Left renal cortex interstitium (tissue), 4 donors: Measurements from ENCODE around the gene SH2D4B. TPM values are rescaled to one million over a fixed set of nuclear protein-coding genes. Genes with fewer than 3 reads are reported as not detected.

Experiments
- DNase-seq, 4 donors: peaks; one replicate each; pipeline ENCODE4 v3.0.0-alpha.2; 2013; ENCODE audit warnings: low read depth in 4 of 4, low spot score in 2 of 4, missing footprints in 1 of 4
- polyA plus RNA-seq, 4 donors: library from polyadenylated mRNA; unstranded; fragments of 120-200 nt; gene quantifications; one replicate each; pipeline ENCODE4 v1.2.1, GENCODE V29; 2013; ENCODE audit not compliant: insufficient read length in 4 of 4

Gene SH2D4B
- polyA plus RNA-seq, 4 donors: 0.08 to 0.14 (median 0.11) TPM

DNA sequence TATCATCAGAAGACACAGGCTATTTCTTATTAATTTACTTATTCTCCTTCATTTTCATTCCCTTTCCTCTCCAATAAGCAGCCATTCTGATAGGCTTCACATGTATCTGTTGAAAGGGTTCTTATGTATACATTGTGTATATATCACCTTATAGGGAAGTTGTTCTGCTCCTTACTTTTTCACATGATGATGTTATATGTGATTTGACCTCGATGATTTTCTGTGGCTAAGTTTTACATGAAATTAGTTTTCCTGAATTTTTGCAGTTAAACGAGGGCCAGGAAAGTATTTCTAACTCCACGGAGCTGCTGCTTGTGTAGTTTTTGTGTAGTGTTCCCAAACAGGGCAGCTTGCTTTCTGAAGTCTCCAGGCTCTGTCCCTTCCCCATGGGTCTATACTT lies 84.5 kb downstream of the SH2D4B start:
- no peak for DNase-seq

DNA sequence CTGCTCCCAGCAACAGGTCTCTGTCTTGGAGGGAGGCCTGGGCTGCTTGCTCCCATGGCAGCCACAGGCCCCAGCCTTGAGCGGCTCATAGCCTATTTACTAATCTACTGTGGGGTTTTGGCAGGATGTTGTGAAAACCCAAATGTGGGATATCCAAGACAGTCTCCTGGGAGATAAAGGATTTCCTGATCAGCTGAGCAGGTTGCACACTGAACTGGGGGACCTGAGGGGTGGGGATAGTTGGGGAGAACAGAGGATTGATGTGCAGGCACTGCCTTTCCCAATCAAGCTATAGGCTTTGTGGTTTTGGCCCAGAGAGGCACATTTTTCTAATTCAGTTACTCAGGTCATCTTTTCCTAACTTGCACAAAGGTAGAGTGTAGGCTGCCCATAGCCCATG lies 92.6 kb downstream of the SH2D4B start:
- no peak for DNase-seq

DNA sequence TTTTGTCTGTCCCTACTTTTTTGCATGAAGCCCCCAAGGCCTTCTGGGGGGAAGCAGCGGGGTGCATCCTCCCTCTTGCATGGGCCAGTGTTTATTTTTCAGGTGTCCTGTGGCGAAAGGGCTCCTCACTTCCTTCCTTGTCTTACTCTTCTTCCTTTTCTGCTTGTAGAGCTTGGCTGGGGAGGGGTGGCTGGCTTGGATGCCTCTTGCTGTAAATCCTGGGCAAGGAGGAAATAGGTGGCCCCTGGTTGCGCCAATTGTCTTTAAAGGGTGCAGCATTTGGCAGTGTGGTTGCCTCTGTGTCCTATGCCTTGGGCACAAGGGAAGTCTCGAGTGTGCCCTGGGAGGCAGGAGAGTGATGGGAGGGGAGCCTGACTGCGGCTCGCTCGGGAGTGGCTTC lies 95.0 kb downstream of the SH2D4B start:
- no peak for DNase-seq

DNA sequence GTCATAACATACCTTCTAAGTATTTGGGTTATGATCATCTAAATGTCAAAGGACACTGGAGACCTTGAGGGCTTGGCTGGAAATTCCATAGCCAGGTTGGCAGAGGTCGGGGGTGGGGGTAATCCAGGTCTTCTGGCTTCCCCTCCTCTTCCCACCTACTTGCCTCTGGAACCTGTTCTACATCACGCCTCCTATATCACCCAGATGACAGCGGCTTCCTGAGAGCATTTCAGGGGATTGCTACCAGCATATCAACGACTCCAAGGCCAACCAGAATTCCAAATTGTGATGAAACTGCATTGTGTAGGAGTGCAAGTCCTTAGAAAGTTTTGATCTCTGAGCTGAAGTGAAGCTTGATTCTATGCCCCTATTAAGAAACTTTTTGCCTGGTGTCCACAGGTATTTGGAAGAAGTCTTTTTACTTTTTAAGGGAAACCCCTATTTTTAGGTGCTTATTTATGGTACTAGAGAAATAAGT lies 95.7 kb downstream of the SH2D4B start:
- DNase-seq: no peak

DNA sequence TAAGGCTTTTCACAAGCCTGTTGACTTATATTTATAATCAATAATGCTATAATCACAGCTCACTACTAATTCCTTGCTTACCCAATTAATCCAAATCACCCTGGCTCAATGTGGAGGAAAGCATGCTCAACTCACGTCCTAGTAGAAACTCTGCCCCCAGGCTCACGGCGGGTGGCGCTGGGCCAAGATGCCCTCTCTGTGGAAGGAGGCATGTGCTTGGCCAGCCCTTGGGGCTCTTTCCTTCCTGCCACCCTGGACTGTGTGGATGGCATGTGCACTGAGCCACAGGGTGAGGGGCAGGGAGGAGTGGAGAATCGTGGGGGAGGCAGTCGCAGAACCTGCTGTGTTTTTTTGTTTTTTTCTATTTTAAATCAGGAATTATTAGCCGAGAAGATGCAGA lies 96.2 kb downstream of the SH2D4B start:
- no peak for DNase-seq

DNA sequence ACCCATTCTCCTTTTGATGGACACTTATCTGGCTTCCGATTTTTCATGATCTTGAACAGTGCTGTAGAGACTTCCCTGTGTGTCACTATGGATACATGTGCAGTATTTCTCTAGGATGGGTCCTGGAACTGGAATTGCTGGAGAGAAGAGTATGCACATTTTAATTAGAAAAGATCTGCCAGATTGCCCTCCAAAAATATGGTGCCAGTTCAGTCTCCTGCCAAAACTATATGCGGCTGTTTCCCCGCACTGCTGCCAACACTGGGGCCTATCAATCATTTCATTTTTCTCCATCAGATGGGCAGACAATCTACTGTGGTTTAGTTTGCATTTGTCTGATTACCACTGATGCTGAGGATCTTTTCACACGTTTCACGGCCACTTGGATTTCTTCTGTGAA lies 105.0 kb downstream of the SH2D4B start:
- DNase-seq: no peak

DNA sequence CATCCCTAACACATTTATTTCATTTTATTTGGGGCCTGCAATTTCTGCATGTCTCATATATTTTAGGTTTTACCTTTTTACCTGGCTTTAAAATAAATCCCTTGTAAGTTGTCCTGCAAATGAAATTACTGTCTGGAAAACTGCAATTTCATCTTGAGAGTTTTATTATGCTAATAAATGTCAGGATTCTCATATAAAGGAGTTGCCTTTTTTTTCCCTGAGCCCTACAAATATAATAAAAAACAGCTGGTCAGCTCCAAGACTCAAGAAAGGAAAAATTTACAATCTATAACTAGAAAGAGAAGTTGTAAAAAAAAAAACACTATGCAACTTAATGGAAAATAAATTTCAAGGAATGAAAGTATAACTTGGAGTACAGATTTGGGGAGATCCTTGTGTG lies 108.7 kb downstream of the SH2D4B start:
- DNase-seq: peak in 1 of 4 donors; percentile 36

DNA sequence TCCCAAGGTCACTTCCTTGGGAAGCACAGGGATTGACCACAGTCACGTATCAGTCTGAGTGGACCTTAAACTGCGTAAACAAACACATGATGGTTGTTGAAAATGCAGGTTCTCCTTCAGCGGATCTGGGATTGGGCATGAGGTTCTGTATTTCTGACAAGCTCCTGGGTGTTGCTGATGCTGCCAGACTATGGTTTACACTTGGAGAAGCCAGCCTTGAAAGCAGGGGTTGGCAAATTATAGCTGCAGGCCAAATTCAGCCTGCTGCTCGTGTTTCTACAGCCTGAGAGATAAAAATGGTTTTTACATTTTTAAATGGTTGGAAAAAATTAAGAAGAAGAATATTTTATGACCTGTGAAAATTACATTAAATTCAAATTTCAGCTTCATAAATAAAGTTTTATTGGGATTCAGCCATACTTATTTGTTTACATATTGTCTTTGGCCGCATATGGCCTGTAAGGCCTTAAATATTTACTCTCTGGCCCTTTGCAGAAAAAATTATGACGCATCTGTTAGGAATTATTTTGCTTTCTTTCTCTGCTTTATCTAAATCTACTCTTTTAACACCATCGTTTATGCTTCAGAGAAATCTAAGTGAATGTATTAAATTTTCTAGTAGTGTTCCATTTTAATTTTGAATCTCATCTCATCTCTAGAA lies 109.6 kb downstream of the SH2D4B start:
- no peak for DNase-seq

DNA sequence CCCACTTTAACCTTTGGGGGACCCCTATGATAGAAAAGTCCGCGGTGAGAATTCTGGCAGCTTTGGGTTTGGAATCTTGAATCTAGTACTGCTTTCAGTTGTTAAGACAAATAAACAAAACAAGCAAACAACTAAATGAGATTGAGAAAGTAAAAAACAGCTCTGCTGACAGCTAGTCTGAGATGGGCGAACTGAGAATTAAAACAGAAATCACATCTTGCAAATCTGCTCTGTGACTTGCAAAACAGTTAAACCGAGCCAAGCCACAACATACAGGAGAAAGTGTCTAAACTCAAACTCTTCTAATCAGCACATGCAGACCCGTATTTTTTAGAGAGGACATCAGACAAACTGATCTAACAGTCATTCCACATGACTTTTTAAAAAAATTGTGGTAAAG lies 110.4 kb downstream of the SH2D4B start:
- no peak for DNase-seq

DNA sequence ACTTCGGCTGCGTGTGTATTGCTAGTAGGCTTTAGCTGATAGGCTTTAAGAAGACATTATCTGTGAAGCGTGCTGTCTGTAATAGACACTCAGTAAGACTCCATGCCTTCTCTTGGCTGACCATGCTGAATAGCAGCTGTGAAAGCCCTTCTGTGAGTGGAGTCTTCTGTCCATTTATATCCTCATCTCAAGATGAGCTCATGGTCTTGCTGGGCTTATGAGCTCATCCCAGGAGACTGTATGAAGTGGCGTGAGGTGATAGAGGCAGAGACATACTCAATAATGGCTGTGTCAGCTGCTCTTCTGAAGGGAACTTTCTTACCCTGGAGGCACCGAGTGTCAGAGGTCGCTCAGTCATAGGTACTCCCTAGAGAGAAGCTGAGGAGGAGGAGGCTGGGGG lies 111.5 kb downstream of the SH2D4B start:
- DNase-seq: no peak

DNA sequence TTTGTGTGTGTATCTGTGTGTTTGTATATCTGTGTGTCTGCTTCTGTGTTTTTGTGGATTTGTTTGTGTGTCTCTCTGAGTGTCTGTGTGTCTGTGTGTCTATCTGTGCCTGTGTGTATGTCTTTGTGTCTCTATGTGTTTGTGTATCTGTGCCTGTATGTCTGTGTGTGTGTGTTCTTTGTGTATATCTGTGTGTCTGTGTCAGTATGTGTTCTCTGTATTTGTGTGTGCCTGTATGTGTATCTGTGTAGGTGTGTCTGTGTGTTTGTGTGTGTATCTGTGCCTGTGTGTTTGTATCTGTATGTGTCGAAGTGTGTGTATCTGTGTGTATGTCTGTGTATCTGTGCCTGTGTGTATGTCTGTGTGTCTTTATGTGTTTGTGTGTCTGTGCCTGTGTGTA lies 118.2 kb downstream of the SH2D4B start:
- no peak for DNase-seq

DNA sequence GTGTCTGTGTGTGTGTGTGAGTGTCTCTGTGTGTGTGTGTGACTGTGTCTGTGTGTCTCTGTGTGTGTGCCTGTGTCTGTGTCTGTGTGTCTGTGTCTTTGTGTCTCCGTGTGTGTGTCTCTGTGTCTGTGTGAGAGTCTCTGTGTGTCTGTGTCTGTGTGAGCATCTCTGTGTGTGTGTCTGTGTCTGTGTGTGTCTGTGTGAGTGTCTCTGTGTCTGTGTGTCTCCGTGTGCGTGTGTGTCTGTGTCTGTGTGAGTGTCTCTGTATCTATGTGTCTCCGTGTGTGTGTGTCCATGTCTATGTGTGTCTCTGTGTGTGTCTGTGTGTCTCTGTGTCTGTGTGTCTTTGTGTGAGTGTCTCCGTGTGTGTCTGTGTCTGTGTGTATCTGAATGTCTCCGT lies 120.4 kb downstream of the SH2D4B start:
- DNase-seq: no peak

DNA sequence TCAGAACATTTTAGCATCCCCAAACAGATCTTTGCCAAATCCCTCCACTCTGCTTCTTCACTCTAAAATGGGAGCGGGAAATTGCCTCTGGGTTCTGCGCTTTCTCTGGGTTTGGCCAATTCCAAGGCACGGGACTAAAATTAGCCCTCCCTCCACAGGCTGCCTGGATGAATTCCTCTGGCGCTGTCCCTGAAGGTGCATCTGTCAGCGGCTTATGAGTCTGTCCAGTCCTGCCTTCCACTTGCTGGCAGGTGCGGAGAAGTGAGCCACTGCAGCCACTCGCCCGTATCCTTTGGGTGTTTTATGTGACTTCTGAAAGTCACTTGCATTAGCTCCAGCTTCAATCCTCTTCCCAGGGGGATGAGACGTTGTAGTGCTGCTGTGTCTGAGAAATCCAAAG lies 121.6 kb downstream of the SH2D4B start:
- DNase-seq: no peak

DNA sequence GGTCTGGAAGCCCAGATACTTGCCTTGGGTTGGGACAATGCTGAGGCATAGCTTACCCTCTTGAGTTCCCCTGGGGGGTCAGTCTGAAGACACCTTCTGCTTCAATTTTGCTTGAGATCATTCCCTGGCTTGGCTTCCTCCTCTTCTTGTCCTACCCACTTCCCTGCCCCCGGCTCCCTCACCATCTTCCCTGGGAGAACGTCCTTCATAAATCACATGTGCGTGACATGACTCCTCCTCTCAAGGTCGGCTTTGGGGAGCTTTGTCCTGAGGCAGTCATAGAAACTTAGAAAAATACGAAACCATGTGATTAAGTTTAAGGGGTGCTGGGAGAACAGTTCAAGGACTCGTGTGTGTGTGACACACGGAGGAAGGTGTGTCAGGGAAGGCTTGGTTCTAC lies 122.6 kb downstream of the SH2D4B start:
- DNase-seq: no peak

DNA sequence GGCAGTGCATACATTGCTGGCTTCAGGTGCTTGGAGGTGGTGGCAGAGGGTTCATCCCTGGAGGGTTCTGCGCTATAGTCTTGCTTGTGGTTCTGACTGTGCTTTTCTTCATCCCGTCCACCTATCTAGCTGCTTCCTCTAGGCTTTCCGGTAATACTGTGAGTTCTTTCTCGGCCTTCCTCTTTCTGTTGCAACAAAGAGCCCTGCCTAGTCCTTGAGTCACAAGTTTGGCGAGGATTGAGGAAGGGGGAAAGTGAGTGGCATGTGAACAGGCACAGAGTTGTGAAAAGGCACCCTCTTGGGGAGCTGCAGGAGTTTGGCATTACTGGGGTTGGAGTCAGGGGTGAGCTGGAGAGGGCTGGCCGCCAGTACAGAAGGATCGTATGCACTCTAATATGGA lies 123.0 kb downstream of the SH2D4B start:
- no peak for DNase-seq

DNA sequence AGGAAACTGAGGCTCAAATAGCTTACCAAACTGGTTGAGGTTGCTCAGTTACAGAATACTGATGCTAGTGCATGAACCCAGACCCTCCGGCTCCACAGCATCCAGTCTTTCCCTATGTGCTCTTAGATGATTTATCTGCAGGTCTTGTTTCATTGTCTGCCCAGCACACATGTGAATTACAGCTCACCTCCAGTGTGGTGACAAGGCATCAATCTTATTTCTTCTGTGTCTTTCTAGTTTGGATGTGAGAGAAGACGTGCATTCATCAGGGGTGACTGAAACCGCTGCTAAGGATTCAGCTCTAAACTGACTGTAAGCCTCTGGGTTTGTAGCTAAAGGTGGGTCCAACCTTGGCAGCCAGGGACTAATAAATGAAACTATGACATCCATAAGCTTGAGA lies 123.8 kb downstream of the SH2D4B start:
- DNase-seq: no peak

DNA sequence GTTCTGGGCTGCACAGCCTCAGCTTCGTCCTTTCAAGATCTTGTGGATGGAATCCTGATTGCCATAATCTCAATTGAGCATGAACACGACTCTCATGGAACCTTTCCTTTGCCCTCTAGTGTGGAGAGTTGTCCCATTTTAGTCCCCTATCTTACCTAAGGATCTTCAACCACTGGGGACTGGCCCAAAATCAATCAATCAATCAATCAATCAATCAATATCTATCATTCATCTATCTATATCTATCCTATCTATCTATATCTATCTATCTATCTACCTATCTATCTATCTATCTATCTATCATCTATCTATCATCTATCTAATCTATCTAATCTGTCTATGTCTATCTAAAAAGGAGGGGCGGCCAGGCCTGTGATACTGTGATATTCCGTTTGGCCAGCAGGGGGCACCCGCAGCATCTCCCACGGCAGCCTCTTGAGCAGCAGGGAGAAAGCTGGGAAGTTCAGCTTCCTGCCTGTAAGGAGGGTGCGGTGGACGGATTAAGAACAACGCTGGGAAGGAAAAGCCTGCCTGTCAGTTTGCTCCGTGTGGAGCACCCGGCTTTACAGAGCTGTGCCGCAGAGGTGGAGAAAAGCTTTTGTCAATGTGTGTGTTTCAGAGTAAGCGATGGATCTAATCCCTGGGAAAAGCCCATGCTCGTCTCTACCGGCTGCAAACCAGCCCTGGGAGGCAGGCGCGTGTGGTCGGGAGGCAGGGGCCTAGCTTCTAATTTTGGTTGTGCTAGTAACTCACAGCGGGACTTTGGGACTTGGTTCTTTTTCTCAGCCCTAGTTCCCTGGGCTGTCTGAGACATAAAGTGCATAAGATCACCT lies 124.9 kb downstream of the SH2D4B start:
- peak in 3 of 4 donors; percentile 68 to 75 (median 68) for DNase-seq

DNA sequence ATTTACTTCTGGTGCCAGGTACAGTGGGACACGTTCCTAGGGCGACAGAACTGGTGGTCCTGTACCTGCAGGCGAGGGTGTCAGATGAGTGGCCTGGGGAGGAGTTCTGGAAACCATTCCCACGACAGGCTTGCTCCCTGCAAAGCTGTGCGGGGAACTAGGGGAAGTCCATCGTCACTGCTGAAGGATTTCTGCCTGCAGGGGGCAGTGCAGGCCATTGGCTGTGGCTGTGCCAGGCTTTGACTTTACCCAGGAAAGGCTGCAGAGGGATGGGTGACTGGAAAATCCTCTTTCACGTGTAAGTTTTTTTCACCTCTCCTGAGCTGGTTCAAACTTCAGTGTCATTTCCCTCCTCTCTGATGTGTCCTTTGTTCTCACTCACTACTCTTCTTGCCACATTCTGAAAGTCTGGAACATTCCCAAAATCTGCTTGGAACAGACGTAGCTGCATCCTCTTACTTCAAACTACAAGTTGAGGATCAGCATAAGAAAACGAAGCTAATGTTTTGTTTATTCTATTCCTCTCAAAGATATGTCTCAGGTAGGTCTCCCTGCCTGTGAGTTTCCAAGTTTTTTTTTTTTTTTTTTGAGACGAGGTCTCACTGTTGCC lies 126.5 kb downstream of the SH2D4B start:
- DNase-seq: peak in 2 of 4 donors; percentile 54 to 74

DNA sequence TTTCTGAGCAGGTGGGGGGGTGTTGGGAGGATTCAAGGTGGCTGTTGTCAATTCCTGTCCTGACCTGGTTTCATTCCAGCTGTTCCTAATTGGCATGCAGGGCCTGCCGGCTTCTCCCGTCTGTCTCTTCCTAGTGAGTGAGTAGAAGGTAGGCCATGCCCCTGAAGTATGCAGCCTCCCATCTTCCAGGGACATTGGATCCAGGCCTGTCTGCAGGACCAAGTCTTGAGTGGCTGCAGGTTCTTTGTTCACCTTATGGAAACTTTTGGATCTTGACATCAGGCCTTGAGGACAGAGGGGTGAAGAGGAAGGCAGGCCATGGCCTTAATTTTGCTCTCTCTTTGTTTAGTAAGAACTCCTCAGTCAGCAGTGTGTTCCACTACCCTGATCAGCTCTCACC lies 131.8 kb downstream of the SH2D4B start:
- DNase-seq: no peak

DNA sequence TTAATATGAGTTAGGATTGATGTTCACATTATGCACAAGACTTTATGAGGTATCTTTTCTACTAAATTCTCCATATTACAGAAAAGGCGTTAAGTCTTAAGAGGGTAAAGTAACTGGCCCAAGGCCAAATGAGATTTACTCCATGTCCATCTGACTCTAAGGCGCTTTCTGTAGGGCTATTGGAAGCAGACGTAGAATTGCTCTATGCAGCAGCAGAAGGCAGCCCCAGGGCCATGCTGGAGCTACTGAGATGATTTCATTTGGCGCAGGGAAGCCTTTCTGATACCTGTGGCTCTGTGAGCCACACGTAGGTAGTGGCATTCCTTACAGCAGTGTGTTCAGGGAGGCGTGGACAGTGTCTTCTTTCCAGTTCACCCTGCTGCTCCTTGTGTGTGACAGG lies 133.1 kb downstream of the SH2D4B start:
- DNase-seq: no peak

DNA sequence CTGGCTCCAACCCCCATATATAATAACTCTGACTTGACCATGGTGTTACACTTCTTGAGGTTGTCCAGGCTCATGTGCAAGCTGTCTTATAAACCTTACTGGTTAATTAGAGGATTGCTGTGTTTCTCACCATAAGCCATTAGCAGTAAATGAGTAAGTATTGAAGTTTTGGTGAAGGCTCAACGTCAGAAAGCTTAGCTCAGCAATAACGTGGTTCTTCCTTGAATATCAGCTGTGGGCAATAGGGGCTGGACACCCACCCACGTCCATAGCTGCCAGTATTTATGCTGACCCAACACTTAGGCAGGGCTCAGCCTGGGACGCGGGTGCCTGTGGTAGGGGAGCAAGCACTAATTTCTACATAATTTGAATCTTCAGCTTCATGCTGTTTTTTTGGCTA lies 134.1 kb downstream of the SH2D4B start:
- DNase-seq: no peak

DNA sequence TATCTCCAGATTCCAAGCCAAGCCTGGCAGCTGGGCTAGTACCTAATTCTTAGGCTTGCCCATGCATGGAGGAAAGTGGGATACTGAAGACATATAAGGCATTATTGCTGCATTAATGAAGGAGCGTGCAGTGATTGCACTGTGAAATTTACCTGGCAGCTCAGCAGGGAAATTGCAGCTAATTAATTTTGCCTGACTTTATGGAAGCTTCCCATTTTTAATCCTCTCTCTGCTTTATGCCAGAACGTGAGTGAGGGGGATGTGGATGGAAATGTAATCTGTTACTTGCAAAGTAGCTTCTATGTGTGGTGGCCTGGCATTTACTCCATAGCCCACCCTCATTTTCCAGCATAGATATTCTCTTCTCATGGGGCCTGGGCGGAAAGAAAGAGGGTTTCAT lies 134.9 kb downstream of the SH2D4B start:
- no peak for DNase-seq
